Stomach (tissue), 9 donors: ENCODE measurements around the gene PDHB. TPM values are rescaled to one million over a fixed set of nuclear protein-coding genes. Genes with fewer than 3 reads are reported as not detected.
"Not testable (repeated sequence)": the region's sequence is repeated elsewhere in the genome, so short reads cannot be mapped to it uniquely, and the experiment has no call there.

Source experiments
- DNase-seq, 2 donors: peaks; one replicate each; pipeline versions ENCODE4 v3.0.0 to v3.0.0-alpha.2; 2013 to 2019
- H3K27ac ChIP-seq, 5 donors: fragments of 200-600 bp in 4 of 5; sonication (generic) in 4 of 5; one replicate each; pipeline ENCODE4 v1.5.1; 2013 to 2019; ENCODE audit warnings: mild to moderate bottlenecking in 1 of 5, moderate library complexity in 1 of 5
- H3K27me3 ChIP-seq, 3 donors: fragments of 200-600 bp; sonication (generic); one replicate each; pipeline ENCODE4 v1.5.1; 2017 to 2019; ENCODE audit warnings: mixed run types in 1 of 3
- H3K36me3 ChIP-seq, 4 donors: fragments of 200-600 bp; sonication (generic); 1 replicate in 3 of 4; 2 replicates in 1 of 4; pipeline ENCODE4 v1.5.1; 2016 to 2019
- H3K4me1 ChIP-seq, 4 donors: fragments of 200-600 bp; sonication (generic); one replicate each; pipeline ENCODE4 v1.5.1; 2016 to 2019
- H3K4me3 ChIP-seq, 4 donors: fragments of 200-600 bp; sonication (generic) in 3 of 4; one replicate each; pipeline ENCODE4 v1.5.1; 2016 to 2019; ENCODE audit warnings: mild to moderate bottlenecking in 1 of 4
- H3K9me3 ChIP-seq, 4 donors: fragments of 200-600 bp; sonication (generic); one replicate each; pipeline ENCODE4 v1.5.1; 2016 to 2019
- EP300 ChIP-seq: sonication (generic); formaldehyde crosslinking; IDR thresholded peaks from one replicate; pipeline ENCODE4 v1.6.1; 2017; ENCODE audit warnings: antibody characterized with exemption
- POLR2A ChIP-seq, 4 donors: fragments of 450-650 bp; IDR thresholded peaks; one replicate each; pipeline ENCODE4 v1.6.1; 2016; ENCODE audit warnings: antibody characterized with exemption in 4 of 4, control low read depth in 2 of 4, mild to moderate bottlenecking in 1 of 4, moderate library complexity in 1 of 4
- POLR2AphosphoS5 ChIP-seq, 3 donors: sonication (generic); formaldehyde crosslinking; IDR thresholded peaks; one replicate each; pipeline ENCODE4 v1.6.1; 2016; ENCODE audit warnings: antibody characterized with exemption in 3 of 3
- WGBS, 5 donors: extraction: QIAGEN DNeasy Blood & Tissue Kit in 3 of 5; methylation state at CpG; one replicate each; pipeline versions ENCODE4 v1.1.5 to v1.1.7; 2013 to 2018; 5-methylcytosine and 5-hydroxymethylcytosine counted together
- intact Hi-C: fragments of 100-400 bp; cut with DNase I; formaldehyde crosslinking; loops from one replicate; pipeline ENCODE4 v1.15.1; 2023; ENCODE audit warnings: low total_unique reads
- polyA plus RNA-seq, 3 donors: library from polyadenylated mRNA; stranded (reverse); fragments of 200-250 nt; gene quantifications; one replicate each; pipeline ENCODE4 v1.2.3, GENCODE V29; 2013
- total RNA-seq, 5 donors: library from RNA; depleted of rRNA; stranded (reverse); fragments of >200 nt; gene quantifications; one replicate each; pipeline versions ENCODE4 v1.1.0 to v1.2.3, GENCODE V29; 2014 to 2016
- TF ChIP-seq, protein P1 (sequence below), 7 experiments: fragments of 450-650 bp in 4 of 7; fragments of 200-600 bp in 3 of 7; sonication (generic) in 3 of 7; IDR thresholded peaks; one replicate each; pipeline ENCODE4 v1.5.1; 2016 to 2019; ENCODE audit warnings: antibody characterized with exemption in 7 of 7, control low read depth in 2 of 7, mild to moderate bottlenecking in 1 of 7
- donor health status: healthy with polysubstance abuse.
- donor health status: Bipolar disorder and iron deficiency.
- donor health status: healthy.

PDHB gene
- total and polyA plus RNA-seq, 8 donors: 24.5 to 246 (median 86.2) TPM

- Histone ChIP-seq H3K9me3 (peaks cover 9 to 23% (median 15%) of the 10 kb centered on the region in 4 donors), H3K4me1 (peaks cover 6 to 13% (median 10%) of the 10 kb centered on the region in 4 donors), H3K27ac (no peak overlapping the region), H3K27me3 (no peaks in the 10 kb centered on the region), H3K4me3 (no peak overlapping the region), H3K36me3 (no peaks in the 10 kb centered on the region)
- TF ChIP-seq, protein P1, sequence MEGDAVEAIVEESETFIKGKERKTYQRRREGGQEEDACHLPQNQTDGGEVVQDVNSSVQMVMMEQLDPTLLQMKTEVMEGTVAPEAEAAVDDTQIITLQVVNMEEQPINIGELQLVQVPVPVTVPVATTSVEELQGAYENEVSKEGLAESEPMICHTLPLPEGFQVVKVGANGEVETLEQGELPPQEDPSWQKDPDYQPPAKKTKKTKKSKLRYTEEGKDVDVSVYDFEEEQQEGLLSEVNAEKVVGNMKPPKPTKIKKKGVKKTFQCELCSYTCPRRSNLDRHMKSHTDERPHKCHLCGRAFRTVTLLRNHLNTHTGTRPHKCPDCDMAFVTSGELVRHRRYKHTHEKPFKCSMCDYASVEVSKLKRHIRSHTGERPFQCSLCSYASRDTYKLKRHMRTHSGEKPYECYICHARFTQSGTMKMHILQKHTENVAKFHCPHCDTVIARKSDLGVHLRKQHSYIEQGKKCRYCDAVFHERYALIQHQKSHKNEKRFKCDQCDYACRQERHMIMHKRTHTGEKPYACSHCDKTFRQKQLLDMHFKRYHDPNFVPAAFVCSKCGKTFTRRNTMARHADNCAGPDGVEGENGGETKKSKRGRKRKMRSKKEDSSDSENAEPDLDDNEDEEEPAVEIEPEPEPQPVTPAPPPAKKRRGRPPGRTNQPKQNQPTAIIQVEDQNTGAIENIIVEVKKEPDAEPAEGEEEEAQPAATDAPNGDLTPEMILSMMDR (IDR thresholded peaks at IDR 0.05): no peak
- TF ChIP-seq POLR2A (IDR thresholded peaks at IDR 0.05): no peak
- no peak for TF ChIP-seq POLR2AphosphoS5 (IDR thresholded peaks at IDR 0.05)
- TF ChIP-seq EP300: no peak
- intact Hi-C loops: no loop called here
- WGBS, 5 donors: 77 to 88% (median 80%) methylated on average over 4 of the region's 4 CpGs
- DNase-seq: no peak
These were observed 25.5 kb upstream of the PDHB start for GRCh38 chr3:58459160-58459559.

- DNase-seq: no peak
- intact Hi-C loops: no loop called here
- H3K4me1 ChIP-seq: no peaks in the 10 kb centered on the region
- H3K9me3 ChIP-seq: peaks cover 10 to 32% (median 20%) of the 10 kb centered on the region in 4 donors
- no peak overlapping the region for H3K4me3 ChIP-seq
- H3K27ac ChIP-seq: no peak overlapping the region
- 45 to 80% (median 50%) methylated on average over 1 of the region's 1 CpG for WGBS, 5 donors
- TF ChIP-seq, protein P1 (IDR thresholded peaks at IDR 0.05): no peak
- TF ChIP-seq EP300 (no peak), POLR2A (IDR thresholded peaks at IDR 0.05) (no peak), POLR2AphosphoS5 (IDR thresholded peaks at IDR 0.05) (no peak)
- H3K36me3 ChIP-seq: no peaks in the 10 kb centered on the region
- no peaks in the 10 kb centered on the region for H3K27me3 ChIP-seq
These were observed 18.5 kb upstream of the PDHB start for GRCh38 chr3:58452176-58452575.

GRCh38 chr3:58441514-58442450, 8.2 kb upstream of the PDHB start:
- Histone ChIP-seq H3K27me3 (no peaks in the 10 kb centered on the region), H3K27ac (no peak overlapping the region), H3K4me1 (no peaks in the 10 kb centered on the region), H3K36me3 (no peaks in the 10 kb centered on the region), H3K4me3 (no peak overlapping the region), H3K9me3 (no peaks in the 10 kb centered on the region)
- intact Hi-C loops: no loop called here
- DNase-seq: no peak
- TF ChIP-seq POLR2A (IDR thresholded peaks at IDR 0.05) (no peak), POLR2AphosphoS5 (IDR thresholded peaks at IDR 0.05) (no peak), EP300 (no peak)
- TF ChIP-seq, protein P1 (IDR thresholded peaks at IDR 0.05): no peak
- WGBS, 5 donors: 63 to 83% (median 69%) methylated on average over 4 of the region's 4 CpGs

GRCh38 chr3:58440996-58441355, 7.3 kb upstream of the PDHB start:
- H3K4me1 ChIP-seq, H3K36me3 ChIP-seq, DNase-seq, H3K4me3 ChIP-seq, intact Hi-C loops, H3K9me3 ChIP-seq, H3K27ac ChIP-seq, H3K27me3 ChIP-seq: not testable (repeated sequence)
- 79 to 85% (median 81%) methylated on average over 6 of the region's 6 CpGs for WGBS, 5 donors

DNA sequence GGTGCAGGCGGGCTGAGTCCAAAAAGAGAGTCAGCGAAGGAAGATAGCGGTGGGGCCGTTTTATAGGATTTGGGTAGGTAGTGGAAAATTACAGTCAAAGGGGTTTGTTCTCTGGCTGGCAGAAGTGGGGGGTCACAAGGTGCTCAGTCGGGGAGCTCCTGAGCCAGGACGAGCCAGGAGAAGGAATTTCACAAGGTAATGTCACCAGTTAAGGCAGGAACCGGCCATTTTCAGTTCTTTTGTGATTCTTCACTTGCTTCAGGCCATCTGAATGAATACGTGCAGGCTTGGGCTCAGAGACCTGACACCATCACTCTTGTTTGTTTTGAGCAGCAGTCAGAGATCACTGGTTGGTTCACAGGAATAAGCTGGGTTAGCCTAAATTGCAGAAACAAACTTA, 3.6 kb upstream of the PDHB start:
- H3K9me3 ChIP-seq, intact Hi-C loops, DNase-seq, H3K4me3 ChIP-seq, H3K36me3 ChIP-seq, H3K27me3 ChIP-seq, H3K27ac ChIP-seq: not testable (repeated sequence)
- H3K4me1 ChIP-seq: peaks cover 6 to 31% (median 19%) of the 10 kb centered on the region in 4 donors
- 72 to 77% (median 75%) methylated on average over 8 of the region's 8 CpGs for WGBS, 5 donors
